GM12874 (cell line): ENCODE data around the gene MSANTD3.

Experiments
- TF ChIP-seq, protein P1 (sequence below): IDR thresholded peaks from 2 replicates; pipeline ENCODE4 v1.5.1; 2011; ENCODE audit warnings: low read depth, mild to moderate bottlenecking, control low read depth, low read length, moderate library complexity; ENCODE audit not compliant: insufficient read depth

MSANTD3 gene

DNA sequence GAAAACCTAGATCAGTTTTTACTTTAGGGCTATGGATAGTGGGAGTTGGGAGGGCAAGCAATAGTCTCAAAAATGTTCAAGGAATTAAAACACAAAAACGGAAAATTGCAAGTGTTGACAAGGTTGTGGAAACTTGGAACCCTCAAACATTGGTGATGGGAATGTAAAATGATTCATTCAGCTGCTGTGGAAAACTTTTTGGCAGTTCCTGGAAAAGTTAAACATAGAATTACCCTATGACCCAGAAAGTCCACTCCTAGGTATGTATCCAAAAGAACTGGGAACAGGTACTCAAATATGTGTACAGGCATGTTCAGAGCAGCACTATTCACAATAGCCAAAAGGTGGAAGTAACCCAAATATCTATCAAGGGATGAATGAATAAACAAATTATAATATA is 1.2 kb upstream of the MSANTD3 start:
- TF ChIP-seq, protein P1, sequence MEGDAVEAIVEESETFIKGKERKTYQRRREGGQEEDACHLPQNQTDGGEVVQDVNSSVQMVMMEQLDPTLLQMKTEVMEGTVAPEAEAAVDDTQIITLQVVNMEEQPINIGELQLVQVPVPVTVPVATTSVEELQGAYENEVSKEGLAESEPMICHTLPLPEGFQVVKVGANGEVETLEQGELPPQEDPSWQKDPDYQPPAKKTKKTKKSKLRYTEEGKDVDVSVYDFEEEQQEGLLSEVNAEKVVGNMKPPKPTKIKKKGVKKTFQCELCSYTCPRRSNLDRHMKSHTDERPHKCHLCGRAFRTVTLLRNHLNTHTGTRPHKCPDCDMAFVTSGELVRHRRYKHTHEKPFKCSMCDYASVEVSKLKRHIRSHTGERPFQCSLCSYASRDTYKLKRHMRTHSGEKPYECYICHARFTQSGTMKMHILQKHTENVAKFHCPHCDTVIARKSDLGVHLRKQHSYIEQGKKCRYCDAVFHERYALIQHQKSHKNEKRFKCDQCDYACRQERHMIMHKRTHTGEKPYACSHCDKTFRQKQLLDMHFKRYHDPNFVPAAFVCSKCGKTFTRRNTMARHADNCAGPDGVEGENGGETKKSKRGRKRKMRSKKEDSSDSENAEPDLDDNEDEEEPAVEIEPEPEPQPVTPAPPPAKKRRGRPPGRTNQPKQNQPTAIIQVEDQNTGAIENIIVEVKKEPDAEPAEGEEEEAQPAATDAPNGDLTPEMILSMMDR: no peak

DNA sequence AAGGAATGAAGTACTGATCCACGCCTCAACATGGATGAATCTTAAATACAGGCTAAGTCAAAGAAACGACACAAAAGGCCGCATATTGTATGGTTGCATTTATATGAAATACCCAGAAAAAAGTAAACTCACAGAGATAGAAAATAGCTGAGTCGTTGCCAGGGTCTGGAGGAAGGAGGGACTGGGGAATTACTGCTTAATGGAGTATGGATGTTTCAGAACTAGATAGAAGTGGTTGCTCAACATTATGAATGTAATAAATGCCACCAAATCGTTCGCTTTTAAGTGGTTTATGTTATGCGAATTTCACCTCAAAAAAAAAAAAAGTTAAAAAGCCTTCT is 784 bp upstream of the MSANTD3 start:
- TF ChIP-seq, protein P1: no peak

DNA sequence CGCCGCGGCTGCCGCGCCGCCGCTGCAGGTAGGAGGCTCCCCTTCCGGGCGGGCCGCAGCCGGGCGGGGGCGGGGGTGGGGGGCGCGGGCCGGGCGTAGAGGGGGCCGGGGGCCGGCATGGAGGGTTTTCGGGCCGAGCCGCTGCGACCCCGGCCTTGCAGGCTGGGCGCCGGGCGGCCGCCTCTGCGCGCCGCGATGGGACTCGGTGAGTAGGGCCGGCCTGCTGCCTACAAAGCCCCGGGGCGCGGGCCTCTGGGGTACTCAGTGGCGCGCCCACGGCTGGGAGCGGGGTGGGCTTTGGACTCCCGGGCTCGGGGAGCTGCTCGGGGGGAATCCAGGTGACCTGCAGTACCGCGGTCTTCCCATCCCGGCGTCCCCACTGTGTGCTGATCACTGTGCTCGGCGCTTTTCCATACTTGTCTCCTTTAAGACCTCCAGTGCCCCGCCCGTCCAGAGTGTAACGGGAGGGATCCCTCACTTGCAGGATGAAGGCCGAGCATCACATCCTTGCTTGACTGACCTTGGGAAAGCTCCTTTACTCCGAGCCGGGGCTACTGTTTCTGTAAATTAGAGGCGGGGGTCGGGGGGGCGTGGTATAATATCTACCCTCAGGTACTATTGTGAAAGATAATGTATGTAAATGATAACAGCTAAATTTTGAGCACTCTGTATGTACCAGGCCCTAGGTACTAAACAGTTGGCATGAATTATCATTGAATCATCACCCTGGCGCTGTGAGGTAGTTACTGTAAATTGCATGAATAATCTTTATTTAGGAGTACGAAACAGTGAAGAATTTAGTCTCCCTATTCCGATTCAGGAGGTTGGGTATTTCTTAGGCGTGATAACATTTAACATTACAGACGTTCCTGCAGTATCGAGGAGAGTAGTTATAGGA is 672 bp downstream of the MSANTD3 start:
- TF ChIP-seq, protein P1: no peak

DNA sequence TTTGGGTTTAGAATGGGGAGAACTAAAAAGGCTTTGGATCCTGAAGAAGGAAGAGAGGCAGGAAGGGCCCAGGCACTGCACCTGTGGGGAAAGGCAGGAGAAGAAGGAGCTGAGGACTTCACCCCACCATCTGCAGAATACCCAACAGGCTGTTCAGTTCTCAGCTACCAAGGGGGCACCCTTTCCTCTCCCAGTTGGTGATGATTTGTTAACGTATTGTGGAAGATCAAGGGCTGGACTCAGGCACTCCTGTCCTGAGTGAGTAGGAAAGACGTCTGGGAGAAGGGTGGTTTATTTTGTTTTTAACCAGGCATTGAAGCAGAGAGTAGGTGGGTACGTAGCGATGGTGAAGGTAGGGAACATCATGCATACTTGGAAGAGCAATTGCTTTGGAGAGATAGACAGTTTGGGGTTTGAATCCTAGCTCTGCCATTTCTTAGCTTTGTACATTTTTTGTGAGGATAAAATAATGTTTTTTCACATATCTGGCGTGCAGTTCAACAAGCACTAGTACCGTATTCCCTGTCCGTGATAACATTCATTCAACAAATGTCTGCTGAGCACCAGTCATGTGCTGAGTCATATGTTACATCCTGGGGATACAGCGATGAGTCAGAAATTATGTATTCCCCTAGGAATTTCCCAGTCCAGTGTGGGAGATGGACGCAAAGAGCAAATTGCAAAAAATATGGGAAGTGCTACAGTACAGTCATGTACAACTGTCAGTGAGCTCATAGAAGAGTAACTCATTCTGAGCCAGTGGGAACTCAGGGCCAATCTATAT is 2.1 kb downstream of the MSANTD3 start:
- TF ChIP-seq, protein P1: no peak

DNA sequence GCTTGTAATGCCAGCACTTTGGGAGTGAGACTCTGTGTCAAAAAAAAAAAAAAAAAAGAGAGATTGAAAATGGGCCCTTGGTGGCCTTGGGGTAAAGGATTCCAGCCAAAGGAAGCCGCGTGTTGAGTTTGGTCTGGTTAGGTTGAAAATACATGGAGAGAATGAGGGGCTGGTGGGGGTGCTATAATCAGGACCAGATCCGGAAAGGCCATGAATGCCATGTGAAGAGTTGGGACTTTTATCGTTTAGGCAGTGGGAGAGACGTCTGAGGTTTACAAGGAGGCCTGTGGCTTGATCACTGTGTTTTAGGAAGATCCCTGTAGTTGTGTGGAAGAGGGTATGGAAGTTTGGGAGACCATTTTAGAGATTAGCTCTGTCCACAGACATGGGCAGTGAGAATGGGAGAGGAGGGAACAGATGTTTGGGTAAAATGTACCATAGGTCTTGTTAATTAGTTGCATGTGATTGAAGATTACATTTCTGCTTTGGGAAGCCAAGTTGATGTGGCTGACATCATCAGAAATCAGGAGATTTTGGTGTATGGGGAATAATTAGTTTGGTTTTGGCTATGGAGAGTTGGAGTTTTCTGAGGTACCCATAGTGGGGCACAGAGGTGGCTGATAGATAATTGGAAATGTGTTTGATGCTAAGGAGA is 3.5 kb downstream of the MSANTD3 start:
- TF ChIP-seq, protein P1: no peak

DNA sequence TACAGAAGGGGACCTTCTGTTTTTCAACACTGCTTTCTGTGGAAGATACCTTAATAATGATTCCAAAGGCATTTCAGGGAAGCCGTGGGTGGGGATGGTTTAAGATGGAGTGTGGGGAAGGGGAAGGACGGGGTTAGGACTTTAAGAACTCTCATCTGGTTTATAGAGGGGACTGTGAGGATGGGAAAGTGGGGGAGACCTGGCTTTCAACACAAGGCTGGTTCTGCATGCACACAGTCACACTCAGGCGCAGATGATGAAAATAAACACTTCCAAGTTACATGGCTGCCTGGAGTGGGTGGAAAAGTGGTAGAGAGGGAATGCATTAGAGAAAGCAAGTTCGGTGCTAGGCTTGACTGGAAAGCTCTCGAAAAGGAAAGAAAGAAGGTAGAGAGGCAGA is 4.9 kb downstream of the MSANTD3 start:
- TF ChIP-seq, protein P1: no peak

DNA sequence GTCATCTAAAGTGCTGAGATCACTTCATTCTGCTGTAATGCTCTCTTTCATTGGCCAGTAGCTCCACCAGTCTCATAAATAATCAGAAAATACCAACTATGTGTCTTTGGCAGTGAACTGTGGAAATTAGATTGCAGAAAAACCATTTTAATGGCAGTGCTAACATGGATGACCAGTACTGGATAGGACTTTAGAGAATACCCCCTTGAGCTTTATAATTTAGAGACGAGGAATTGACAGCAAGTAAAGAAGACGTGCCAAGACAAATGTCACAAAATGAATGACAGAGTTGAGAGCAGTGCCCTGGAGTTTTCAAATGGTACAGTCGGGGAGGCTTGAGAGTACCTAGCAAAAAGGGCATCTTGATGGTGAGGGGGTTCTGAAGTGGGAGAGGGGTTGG is 5.8 kb downstream of the MSANTD3 start:
- TF ChIP-seq, protein P1: no peak
